Ovary (tissue), 9 donors: ENCODE data around the gene DOK6. TPM values are rescaled to one million over a fixed set of nuclear protein-coding genes. Genes with fewer than 3 reads are reported as not detected.

Experiments
- DNase-seq, 5 donors: peaks; one replicate each; pipeline ENCODE4 v3.0.0-alpha.2; 2019 to 2020
- H3K27ac ChIP-seq, 2 donors: fragments of 200-600 bp; one replicate each; pipeline versions ENCODE4 v1.5.1 to v1.8.0; 2019 to 2022
- H3K27me3 ChIP-seq: fragments of 200-600 bp; one replicate; pipeline ENCODE4 v1.8.0; 2022
- H3K36me3 ChIP-seq: fragments of 200-600 bp; sonication (generic); one replicate; pipeline ENCODE4 v1.5.1; 2019
- H3K4me1 ChIP-seq: one replicate; pipeline ENCODE4 v1.8.1; 2013; ENCODE audit warnings: mild to moderate bottlenecking, moderate library complexity; ENCODE audit not compliant: insufficient read depth
- H3K4me3 ChIP-seq: fragments of 200-600 bp; sonication (generic); one replicate; pipeline ENCODE4 v1.5.1; 2017
- H3K9me3 ChIP-seq, 2 donors: fragments of 200-600 bp in 1 of 2; sonication (generic) in 1 of 2; one replicate each; pipeline versions ENCODE4 v1.5.1 to v1.8.1; 2013 to 2019; ENCODE audit warnings: mild to moderate bottlenecking in 1 of 2, moderate library complexity in 1 of 2
- CTCF ChIP-seq, 3 donors: fragments of 450-650 bp in 2 of 3; fragments of 200-600 bp in 1 of 3; IDR thresholded peaks; one replicate each; pipeline versions ENCODE4 v1.5.1 to v1.8.0; 2016 to 2022; ENCODE audit warnings: antibody characterized with exemption in 3 of 3, mild to moderate bottlenecking in 1 of 3
- EP300 ChIP-seq: sonication (generic); formaldehyde crosslinking; IDR thresholded peaks from one replicate; pipeline ENCODE4 v1.6.1; 2017; ENCODE audit warnings: antibody characterized with exemption
- POLR2A ChIP-seq: fragments of 450-650 bp; IDR thresholded peaks from one replicate; pipeline ENCODE4 v1.6.1; 2017; ENCODE audit warnings: antibody characterized with exemption, mild to moderate bottlenecking, moderate library complexity
- WGBS, 3 donors: extraction: QIAGEN DNeasy Blood & Tissue Kit in 1 of 3; methylation state at CpG; one replicate each; pipeline versions ENCODE4 v1.1.5 to v1.1.7; 2013 to 2017; 5-methylcytosine and 5-hydroxymethylcytosine counted together
- intact Hi-C, 4 donors: fragments of 100-400 bp; cut with DNase I; formaldehyde crosslinking; loops; one replicate each; pipeline versions ENCODE4 v1.11.0 to v1.15.1; 2022 to 2023
- polyA plus RNA-seq, 2 donors: library from polyadenylated mRNA; stranded (reverse); fragments of 200-250 nt in 1 of 2; fragments of 350-450 nt in 1 of 2; fragmentation: Illumina TruSeq in 1 of 2; extraction: RNeasy Lipid Tissue Mini Kit (QIAGEN cat#74804) in 1 of 2; gene quantifications; one replicate each; pipeline ENCODE4 v1.2.3, GENCODE V29; 2013 to 2014
- total RNA-seq, 7 donors: library from RNA; depleted of rRNA in 2 of 7; stranded (reverse); fragments of >200 nt in 2 of 7; fragmentation: NEBNext Ultra II Directional in 3 of 7; extraction: Animal tissue kit (Norgen Biotek cat#: 25700) in 3 of 7; gene quantifications; one replicate each; pipeline versions ENCODE4 v1.1.0 to v1.2.4, GENCODE V29; 2016 to 2023
- donor health status: DM: no; HTN: no; CAD: no; lungs with moderate emphysema.
- donor health status: DM: no; HTN: no; CAD: no.
- donor health status: Bipolar disorder and iron deficiency.
- donor health status: DM: yes; HTN: yes; CAD: no.
- donor health status: DM: no; HTN: no; CAD: no.
- donor health status: DM: yes; HTN: yes; CAD: no.

The DOK6 gene
- total and polyA plus RNA-seq, 9 donors = 1.3 to 4.4 (median 2.8) TPM

GRCh38 chr18:69725009-69725408, 324.3 kb downstream of the DOK6 start:
- 91 to 94% (median 94%) methylated on average over 8 of the region's 8 CpGs for WGBS, 3 donors
- H3K36me3 ChIP-seq = no peaks in the 10 kb centered on the region
- H3K9me3 ChIP-seq = no peaks in the 10 kb centered on the region
- H3K27ac ChIP-seq = no peak overlapping the region
- no peaks in the 10 kb centered on the region for H3K4me1 ChIP-seq
- no peaks in the 10 kb centered on the region for H3K27me3 ChIP-seq
- intact Hi-C loops = no loop called here
- no peak overlapping the region for H3K4me3 ChIP-seq
- TF ChIP-seq CTCF (IDR thresholded peaks at IDR 0.05) (no peak), POLR2A (no peak), EP300 (no peak)
- DNase-seq = no peak

- Histone ChIP-seq H3K36me3 (no peaks in the 10 kb centered on the region), H3K9me3 (no peaks in the 10 kb centered on the region), H3K4me3 (no peak overlapping the region), H3K4me1 (no peaks in the 10 kb centered on the region), H3K27me3 (no peaks in the 10 kb centered on the region), H3K27ac (no peak overlapping the region)
- TF ChIP-seq POLR2A = no peak
- no peak for TF ChIP-seq EP300
- no peak for TF ChIP-seq CTCF (IDR thresholded peaks at IDR 0.05)
- intact Hi-C loops = no loop called here
- whole genome bisulfite sequencing, 3 donors = 87 to 95% (median 93%) methylated on average over 12 of the region's 12 CpGs
- DNase-seq = no peak
Observed at GRCh38 chr18:69725855-69726508, 325.3 kb downstream of the DOK6 start.

- TF ChIP-seq CTCF (IDR thresholded peaks at IDR 0.05) = no peak
- no peak for TF ChIP-seq EP300
- no peak for TF ChIP-seq POLR2A
- H3K4me1 ChIP-seq = no peaks in the 10 kb centered on the region
- intact Hi-C loops = no loop called here
- 44 to 50% (median 48%) methylated on average over 5 of the region's 5 CpGs for WGBS, 3 donors
- no peak for DNase-seq
- no peak overlapping the region for H3K27ac ChIP-seq
- no peak overlapping the region for H3K4me3 ChIP-seq
- no peaks in the 10 kb centered on the region for H3K36me3 ChIP-seq
- H3K9me3 ChIP-seq = no peaks in the 10 kb centered on the region
- no peaks in the 10 kb centered on the region for H3K27me3 ChIP-seq
Observed at GRCh38 chr18:69727912-69728572, 327.4 kb downstream of the DOK6 start.

GRCh38 chr18:69730664-69731063, 330.0 kb downstream of the DOK6 start:
- no peak overlapping the region for H3K27ac ChIP-seq
- no peak for DNase-seq
- no peaks in the 10 kb centered on the region for H3K4me1 ChIP-seq
- no peaks in the 10 kb centered on the region for H3K9me3 ChIP-seq
- 83 to 91% (median 90%) methylated on average over 1 of the region's 1 CpG for WGBS, 3 donors
- no peak for TF ChIP-seq POLR2A
- TF ChIP-seq EP300 = no peak
- TF ChIP-seq CTCF (IDR thresholded peaks at IDR 0.05) = no peak
- no peaks in the 10 kb centered on the region for H3K36me3 ChIP-seq
- no peak overlapping the region for H3K4me3 ChIP-seq
- intact Hi-C loops = no loop called here
- no peaks in the 10 kb centered on the region for H3K27me3 ChIP-seq
